OCI-M2 (cell line): ENCODE results near the gene SIAE.

Experiments used
- DNase-seq: peaks from one replicate; lab custom pipeline; 2025; ENCODE audit not compliant: unreplicated experiment; lab: John Stamatoyannopoulos, UW

The SIAE gene

GRCh38 chr11:124673333-124674167, at the start of gene SIAE, which contains the start of gene SPA17:
SIAE (minus strand) TSS chr11:124673739; CDS start chr11:124673708, 31 bp downstream.
SPA17 (plus strand) TSS chr11:124673904; CDS start chr11:124675265, 1,361 bp downstream.
- peak; percentile 40 for DNase-seq

- no peak for DNase-seq
Measured at GRCh38 chr11:124722176-124722575, 48.6 kb upstream of the SIAE start.

- no peak for DNase-seq
Measured at GRCh38 chr11:124719534-124719933, 46.0 kb upstream of the SIAE start.

GRCh38 chr11:124718801-124719200, 45.3 kb upstream of the SIAE start:
- DNase-seq: no peak

GRCh38 chr11:124717786-124718651, 44.5 kb upstream of the SIAE start:
- DNase-seq: no peak

- DNase-seq: no peak
Measured at GRCh38 chr11:124717421-124717785, 43.9 kb upstream of the SIAE start.

- DNase-seq: no peak
Measured at GRCh38 chr11:124716591-124716990, 43.1 kb upstream of the SIAE start.

GRCh38 chr11:124712392-124712791, 38.9 kb upstream of the SIAE start:
- no peak for DNase-seq

GRCh38 chr11:124707829-124708228, 34.3 kb upstream of the SIAE start:
- DNase-seq: no peak

- DNase-seq: no peak
Measured at GRCh38 chr11:124700028-124700427, 26.5 kb upstream of the SIAE start.

- DNase-seq: no peak
Measured at GRCh38 chr11:124699547-124699946, 26.0 kb upstream of the SIAE start.

GRCh38 chr11:124693142-124693541, 19.6 kb upstream of the SIAE start:
- DNase-seq: no peak

GRCh38 chr11:124682443-124682842, 8.9 kb upstream of the SIAE start:
- no peak for DNase-seq

- no peak for DNase-seq
Measured at GRCh38 chr11:124681421-124681820, 7.9 kb upstream of the SIAE start.

GRCh38 chr11:124678416-124678815, 4.9 kb upstream of the SIAE start:
- DNase-seq: no peak

- DNase-seq: no peak
Measured at GRCh38 chr11:124676386-124676785, 2.8 kb upstream of the SIAE start.

- no peak for DNase-seq
Measured at GRCh38 chr11:124674571-124674970, 1.0 kb upstream of the SIAE start.

GRCh38 chr11:124674168-124674517, 604 bp upstream of the SIAE start:
- no peak for DNase-seq

GRCh38 chr11:124672536-124673215, 863 bp downstream of the SIAE start:
- DNase-seq: no peak

- DNase-seq: no peak
Measured at GRCh38 chr11:124670732-124671131, 2.8 kb downstream of the SIAE start.

- no peak for DNase-seq
Measured at GRCh38 chr11:124669193-124669592, 4.3 kb downstream of the SIAE start.
